NCI-H524 (cell line): ENCODE data around the gene DPF1.

Experiments
- DNase-seq, 2 experiments: peaks; one replicate each; lab custom pipeline; 2025; lab: John Stamatoyannopoulos, UW

DPF1 gene

GRCh38 chr19:38163419-38164290 lies 60.4 kb downstream of the DPF1 start:
- DNase-seq = no peak

GRCh38 chr19:38162632-38163031 lies 61.4 kb downstream of the DPF1 start:
- no peak for DNase-seq

GRCh38 chr19:38162094-38162493 lies 61.9 kb downstream of the DPF1 start:
- no peak for DNase-seq
